ENCODE data around the gene SH3D21. TPM values are rescaled to one million over a fixed set of nuclear protein-coding genes. Genes with fewer than 3 reads are reported as not detected.

The SH3D21 gene
- polyA plus RNA-seq, 3 donors, result 13.9 to 21.4 (median 16.6) TPM

GRCh38 chr1:36328088-36328480, 21.9 kb downstream of the SH3D21 start:
- no peak for DNase-seq (ENCODE audit: low read depth in 3 of 3, low spot score in 2 of 3)

DNA sequence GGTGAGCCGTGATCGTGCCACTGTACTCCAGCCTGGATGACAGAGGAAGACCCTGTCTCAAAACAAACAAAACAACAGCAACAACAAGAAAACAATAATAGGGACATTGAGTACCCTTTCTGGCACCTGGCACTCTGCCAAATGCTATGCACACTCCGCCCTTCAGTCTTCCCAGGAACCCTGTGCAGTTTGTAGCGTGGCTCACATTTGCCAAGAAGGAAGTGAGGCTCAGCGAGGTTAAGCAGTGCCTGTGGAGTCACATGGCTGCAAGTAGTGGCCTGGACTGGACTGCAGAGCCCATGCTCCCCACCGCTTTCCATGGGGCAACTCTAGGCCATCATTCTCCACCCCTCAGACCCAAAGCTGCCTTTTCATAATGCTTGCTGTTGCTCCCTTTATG, 22.5 kb downstream of the SH3D21 start:
- no peak for DNase-seq (ENCODE audit: low read depth in 3 of 3, low spot score in 2 of 3)

GRCh38 chr1:36329817-36330216, 23.6 kb downstream of the SH3D21 start:
- no peak for DNase-seq (ENCODE audit: low read depth in 3 of 3, low spot score in 2 of 3)

DNA sequence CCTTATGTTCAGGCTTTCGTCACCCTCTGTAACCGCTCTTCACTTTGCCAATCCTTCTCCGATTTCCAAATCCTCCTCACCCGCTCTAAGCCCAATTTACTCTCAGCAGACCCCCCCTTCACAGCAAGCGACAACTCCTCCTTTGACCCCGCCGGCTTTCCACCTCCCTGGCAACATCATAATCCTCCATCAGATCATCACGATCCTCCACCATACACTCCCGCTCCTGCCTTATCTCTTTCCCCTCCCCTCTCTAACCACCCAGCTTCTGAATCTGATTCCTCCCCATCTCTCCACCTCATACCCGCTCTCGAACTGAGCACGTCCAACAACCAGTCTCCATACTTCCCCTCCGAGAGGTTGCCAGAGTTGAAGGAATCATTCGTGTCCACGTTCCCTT, 24.8 kb downstream of the SH3D21 start:
- DNase-seq (ENCODE audit: low read depth in 3 of 3, low spot score in 2 of 3), result no peak

GRCh38 chr1:36337830-36338229, 31.7 kb downstream of the SH3D21 start:
- no peak for DNase-seq (ENCODE audit: low read depth in 3 of 3, low spot score in 2 of 3)

- DNase-seq (ENCODE audit: low read depth in 3 of 3, low spot score in 2 of 3), result no peak
These were observed 33.0 kb downstream of the SH3D21 start for GRCh38 chr1:36339215-36339614.

GRCh38 chr1:36339615-36340014, 33.4 kb downstream of the SH3D21 start:
- no peak for DNase-seq (ENCODE audit: low read depth in 3 of 3, low spot score in 2 of 3)

DNA sequence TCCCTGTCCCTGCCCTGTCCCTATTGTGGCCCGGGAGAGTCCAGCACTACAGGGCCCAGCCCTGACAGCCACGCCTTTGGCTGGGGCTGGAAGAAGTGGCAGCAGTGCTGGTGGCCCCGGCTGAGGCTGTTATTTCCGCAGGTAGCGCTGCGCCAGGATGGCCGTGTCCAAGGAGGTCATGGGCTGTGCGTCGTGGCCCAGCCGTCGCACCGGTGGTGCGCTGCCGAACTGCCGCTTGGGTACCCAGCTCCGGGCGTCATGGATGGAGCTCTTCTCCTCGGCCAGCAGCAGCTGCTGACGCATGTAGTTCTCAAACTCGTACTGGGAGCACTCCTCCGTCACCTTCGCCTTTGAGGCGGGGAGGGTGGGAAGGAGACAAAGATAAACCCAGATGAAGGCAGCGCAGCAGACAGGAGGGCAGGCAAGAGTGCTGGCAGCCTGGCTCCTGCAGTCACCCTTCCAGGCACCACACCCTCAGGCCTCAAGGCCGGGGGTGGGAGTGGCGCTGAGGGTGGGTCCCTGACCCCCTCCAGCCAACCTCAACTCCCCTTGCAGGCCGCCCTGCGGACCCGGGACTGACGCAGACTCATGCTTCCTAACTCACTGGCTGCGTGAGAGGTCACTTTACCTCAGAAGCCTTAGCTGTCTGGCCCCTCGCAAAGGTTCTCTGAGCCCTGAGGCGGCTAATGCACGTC, 35.6 kb downstream of the SH3D21 start:
- DNase-seq (ENCODE audit: low read depth in 3 of 3, low spot score in 2 of 3), result no peak

- DNase-seq (ENCODE audit: low read depth in 3 of 3, low spot score in 2 of 3), result no peak
These were observed 36.4 kb downstream of the SH3D21 start for GRCh38 chr1:36342426-36343185.

- no peak for DNase-seq (ENCODE audit: low read depth in 3 of 3, low spot score in 2 of 3)
These were observed 37.7 kb downstream of the SH3D21 start for GRCh38 chr1:36343651-36344394.

DNA sequence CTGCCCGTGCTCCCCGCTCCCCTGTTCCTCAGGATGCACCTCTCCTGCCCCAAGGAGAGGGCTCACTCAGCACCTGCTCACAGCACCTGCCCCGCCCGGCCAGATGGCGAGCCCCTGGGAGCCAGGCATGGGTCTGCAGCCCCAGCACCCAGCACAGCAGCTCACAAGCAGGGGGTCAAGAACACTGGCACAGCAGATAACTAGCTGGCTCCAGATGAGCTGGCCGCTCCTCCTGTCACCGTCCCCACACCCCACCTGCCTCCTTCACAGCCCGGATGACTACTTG, 38.2 kb downstream of the SH3D21 start:
- no peak for DNase-seq (ENCODE audit: low read depth in 3 of 3, low spot score in 2 of 3)

GRCh38 chr1:36345353-36345752, 39.2 kb downstream of the SH3D21 start:
- no peak for DNase-seq (ENCODE audit: low read depth in 3 of 3, low spot score in 2 of 3)

DNA sequence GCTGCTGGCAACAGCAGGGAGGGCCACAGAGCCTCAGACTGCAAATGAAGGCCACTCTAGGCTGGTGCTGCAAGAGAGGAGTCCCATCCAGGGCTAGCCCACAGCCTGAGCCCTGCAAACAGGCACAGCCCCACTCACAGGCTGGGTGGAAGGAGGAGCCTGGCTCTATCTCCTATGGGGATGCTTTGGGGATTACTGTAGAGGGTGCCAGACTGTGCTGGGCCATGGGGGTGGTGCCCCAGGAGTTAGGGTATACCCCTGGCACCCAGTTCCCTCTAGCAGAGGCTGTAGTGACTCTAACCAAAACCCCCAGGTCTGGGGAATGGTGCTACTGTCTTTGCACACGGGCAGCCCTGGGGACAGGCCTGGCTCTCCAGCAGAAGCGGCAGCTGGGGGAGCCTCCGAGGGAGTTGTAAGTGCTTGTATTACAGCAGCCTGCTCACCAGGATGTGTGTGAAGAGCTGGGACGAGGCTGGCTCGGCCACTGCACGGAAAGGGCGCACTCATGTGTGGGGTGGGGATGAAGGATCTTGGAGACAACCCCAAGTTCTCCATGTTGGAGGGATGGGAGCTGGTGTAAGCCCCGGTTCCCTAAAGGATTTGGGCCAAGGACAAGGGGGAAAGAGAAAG, 40.7 kb downstream of the SH3D21 start:
- no peak for DNase-seq (ENCODE audit: low read depth in 3 of 3, low spot score in 2 of 3)

DNA sequence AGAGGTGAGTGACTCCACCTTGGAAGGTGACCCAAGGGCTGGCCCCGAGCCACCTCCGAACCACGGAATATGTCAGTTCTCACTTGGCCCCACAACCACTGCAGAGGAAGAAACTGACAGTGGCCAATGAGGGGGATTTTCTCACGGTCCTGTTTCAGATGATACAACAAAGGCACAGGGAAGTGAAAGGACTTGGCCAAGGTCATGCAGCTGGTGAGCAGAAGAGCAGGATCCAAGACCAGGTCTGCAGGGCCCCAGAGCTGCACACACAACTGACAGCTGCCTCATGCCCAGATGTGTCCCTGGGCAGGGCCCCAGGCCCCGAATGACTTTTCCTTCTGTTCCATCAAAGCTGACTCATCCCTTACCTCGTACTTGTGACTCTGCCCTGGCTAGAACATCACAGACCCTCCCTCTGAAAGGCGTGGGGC, 43.1 kb downstream of the SH3D21 start:
- DNase-seq (ENCODE audit: low read depth in 3 of 3, low spot score in 2 of 3), result no peak

DNA sequence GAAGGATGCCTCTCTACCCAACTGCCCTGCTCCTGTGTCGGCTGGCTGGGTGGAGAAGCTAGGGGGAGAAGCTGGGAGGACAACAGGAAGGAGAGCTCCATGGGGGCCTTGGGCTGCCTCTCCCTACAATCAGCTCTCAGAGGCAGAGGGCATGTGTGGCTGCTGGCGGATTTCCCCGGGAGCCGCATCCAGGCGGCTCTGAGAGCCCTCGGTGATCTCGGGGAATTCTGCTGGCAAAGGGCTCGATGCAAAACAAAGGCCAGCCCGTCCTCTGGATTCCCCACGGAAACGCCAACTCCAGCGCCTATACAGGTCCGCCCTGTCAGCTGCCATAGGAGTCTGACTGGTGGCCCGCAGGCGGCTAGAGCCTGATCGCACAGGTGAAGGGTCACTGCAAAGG, 43.7 kb downstream of the SH3D21 start:
- no peak for DNase-seq (ENCODE audit: low read depth in 3 of 3, low spot score in 2 of 3)

- no peak for DNase-seq (ENCODE audit: low read depth in 3 of 3, low spot score in 2 of 3)
These were observed 44.6 kb downstream of the SH3D21 start for GRCh38 chr1:36350659-36351226.

- DNase-seq (ENCODE audit: low read depth in 3 of 3, low spot score in 2 of 3), result no peak
These were observed 45.2 kb downstream of the SH3D21 start for GRCh38 chr1:36351227-36351977.

DNA sequence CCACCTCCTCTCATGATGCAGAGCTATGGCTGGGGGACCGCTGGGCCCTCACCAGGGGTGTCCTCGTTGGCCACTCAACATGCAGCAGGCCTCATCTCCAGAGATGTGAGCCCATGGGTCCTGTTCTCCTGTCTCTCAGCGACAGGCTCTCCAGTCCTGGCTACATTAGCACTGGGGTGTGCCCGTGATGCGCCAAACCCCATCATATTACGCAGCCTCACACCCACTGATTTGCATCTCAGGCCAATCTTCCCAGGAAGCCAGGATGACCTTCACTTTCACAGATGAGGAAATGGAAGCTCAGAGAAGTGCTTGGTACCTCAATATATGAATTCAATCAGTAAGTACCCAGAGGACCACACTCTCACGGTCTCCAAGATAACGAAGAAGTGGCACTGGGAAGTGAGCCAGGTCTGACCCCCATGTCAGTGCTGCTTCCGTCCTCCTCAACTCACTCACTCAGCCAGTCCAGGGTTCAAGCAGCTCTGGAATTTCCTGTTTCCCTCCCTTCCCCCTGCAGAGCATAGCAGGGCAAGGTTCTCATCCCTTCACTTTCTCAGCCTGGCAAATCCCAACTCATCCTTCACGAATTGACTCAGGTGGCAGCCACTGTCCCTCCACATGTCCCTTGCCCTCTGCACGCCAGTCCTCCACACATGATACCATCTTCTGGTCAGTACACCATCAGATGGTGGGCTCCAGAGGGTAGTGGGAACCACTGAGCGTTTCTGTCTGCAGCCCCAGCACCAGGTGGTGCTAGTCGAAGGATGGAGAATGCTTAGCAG, 46.1 kb downstream of the SH3D21 start:
- no peak for DNase-seq (ENCODE audit: low read depth in 3 of 3, low spot score in 2 of 3)

Data from right renal cortex interstitium (tissue), 3 donors.